ENCODE measurements around the gene PODN. TPM values are rescaled to one million over a fixed set of nuclear protein-coding genes. Genes with fewer than 3 reads are reported as not detected.

Gene PODN
- total RNA-seq, 1 experiment from 2014 or later = not detected

GRCh38 chr1:53065391-53065790, 3.4 kb downstream of the PODN start:
- Histone ChIP-seq H3K4me3 (ENCODE audit: insufficient read depth, low read depth, low read length) (no peak overlapping the region), H3K27me3 (ENCODE audit: control insufficient read depth, insufficient read depth, low read length) (peaks cover 45% of the 10 kb centered on the region), H3K36me3 (replicated peaks; ENCODE audit: control insufficient read depth, insufficient read depth, low read length) (no peaks in the 10 kb centered on the region)
- DNase-seq = peak; percentile 45

DNA sequence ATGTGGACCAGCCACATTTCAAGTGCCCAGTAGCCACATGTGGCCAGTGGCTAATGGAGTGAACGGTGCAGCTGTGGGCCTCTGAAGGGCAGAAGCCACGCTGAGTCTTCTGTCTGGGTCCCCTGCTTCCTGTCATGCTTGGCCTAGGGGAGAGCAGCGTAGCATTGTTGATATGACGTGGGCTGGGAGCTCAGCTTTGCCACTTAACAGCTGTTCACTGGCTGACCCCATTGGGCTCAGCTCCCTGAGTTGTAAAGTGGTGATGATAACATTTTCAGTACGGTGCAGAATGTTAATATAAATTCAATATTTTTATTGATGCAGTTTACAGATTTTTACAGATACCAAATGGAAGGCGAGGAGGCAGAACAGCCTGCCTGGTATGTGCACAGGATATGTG, 4.5 kb downstream of the PODN start:
- peak; percentile 16 for DNase-seq
- Histone ChIP-seq H3K4me3 (ENCODE audit: insufficient read depth, low read depth, low read length) (no peak overlapping the region), H3K36me3 (replicated peaks; ENCODE audit: control insufficient read depth, insufficient read depth, low read length) (no peaks in the 10 kb centered on the region), H3K27me3 (ENCODE audit: control insufficient read depth, insufficient read depth, low read length) (peaks cover 34% of the 10 kb centered on the region)

DNA sequence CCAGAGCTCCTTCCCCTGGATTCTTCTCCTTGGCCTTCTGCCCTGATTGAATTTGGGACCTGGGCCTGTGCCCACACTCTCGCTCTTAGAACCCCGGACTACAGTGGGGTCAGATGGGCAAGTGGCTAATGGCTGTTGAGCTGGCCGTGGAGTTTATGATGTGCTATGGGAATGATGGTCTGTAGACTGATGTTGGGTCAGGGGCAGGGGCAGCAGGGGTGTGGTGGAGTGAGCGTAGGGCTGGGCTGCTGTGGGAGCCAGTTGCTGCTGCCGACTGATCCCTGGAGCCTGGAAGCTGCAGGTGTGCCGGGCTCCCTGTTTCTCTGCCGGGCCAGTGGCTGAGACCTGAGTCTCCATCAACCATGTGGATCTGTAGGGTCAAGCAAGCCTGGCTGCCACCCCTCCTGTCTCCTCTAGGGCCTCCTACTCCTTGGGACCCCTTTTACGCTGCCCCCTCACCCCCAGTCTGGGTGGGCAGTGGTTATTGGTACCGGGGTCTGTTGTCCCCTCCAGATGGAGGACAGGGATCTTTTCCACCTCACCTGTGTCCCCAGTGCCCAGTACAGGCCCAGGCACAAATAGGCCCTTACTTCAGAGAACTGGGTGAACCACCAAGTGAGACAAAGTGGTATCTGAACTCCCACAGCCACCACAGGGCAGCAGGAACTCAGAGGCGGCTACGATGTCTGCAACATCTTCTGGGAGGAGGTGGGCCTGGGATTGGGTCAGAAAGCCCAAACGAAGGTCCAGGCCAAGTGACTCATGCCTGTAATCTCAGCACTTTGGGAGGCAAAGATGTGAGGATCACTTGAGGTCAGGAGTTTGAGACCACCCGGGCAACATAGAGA, 5.1 kb downstream of the PODN start:
- Histone ChIP-seq H3K4me3 (ENCODE audit: insufficient read depth, low read depth, low read length) (no peak overlapping the region), H3K27me3 (ENCODE audit: control insufficient read depth, insufficient read depth, low read length) (peaks cover 28% of the 10 kb centered on the region), H3K36me3 (replicated peaks; ENCODE audit: control insufficient read depth, insufficient read depth, low read length) (no peaks in the 10 kb centered on the region)
- DNase-seq = peak; percentile 37

DNA sequence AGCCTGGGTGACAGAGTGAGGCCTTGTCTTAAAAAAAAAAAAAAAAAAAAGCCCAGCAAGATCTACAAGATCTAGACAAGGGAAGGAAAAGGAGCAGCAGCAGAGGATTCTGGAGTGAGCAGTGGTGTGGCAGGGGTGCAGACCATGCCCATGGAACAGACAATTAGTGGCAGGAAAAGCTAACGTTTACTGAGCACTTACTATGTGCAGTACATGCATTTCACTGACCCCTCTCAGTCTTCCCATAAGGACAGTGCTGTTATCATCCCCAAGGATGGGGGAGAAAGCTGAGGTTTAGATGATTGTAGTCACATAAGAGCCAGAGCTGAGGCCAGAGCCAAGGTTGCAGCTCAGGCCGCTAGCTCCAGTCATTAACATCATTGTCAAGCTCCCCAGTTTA, 5.9 kb downstream of the PODN start:
- peaks cover 20% of the 10 kb centered on the region for H3K27me3 ChIP-seq (ENCODE audit: control insufficient read depth, insufficient read depth, low read length)

GRCh38 chr1:53068314-53069099, 6.5 kb downstream of the PODN start:
- Histone ChIP-seq H3K4me3 (ENCODE audit: insufficient read depth, low read depth, low read length) (no peak overlapping the region), H3K27me3 (ENCODE audit: control insufficient read depth, insufficient read depth, low read length) (peaks cover 14% of the 10 kb centered on the region), H3K36me3 (replicated peaks; ENCODE audit: control insufficient read depth, insufficient read depth, low read length) (no peaks in the 10 kb centered on the region)
- DNase-seq = peak; percentile 30

More for the DNA sequence above, 5.9 kb downstream of the PODN start:
- H3K36me3 ChIP-seq (replicated peaks; ENCODE audit: control insufficient read depth, insufficient read depth, low read length) = no peaks in the 10 kb centered on the region
- no peak for DNase-seq
- H3K4me3 ChIP-seq (ENCODE audit: insufficient read depth, low read depth, low read length) = no peak overlapping the region

- Histone ChIP-seq H3K4me3 (ENCODE audit: insufficient read depth, low read depth, low read length) (no peak overlapping the region), H3K27me3 (ENCODE audit: control insufficient read depth, insufficient read depth, low read length) (peaks cover 6% of the 10 kb centered on the region), H3K36me3 (replicated peaks; ENCODE audit: control insufficient read depth, insufficient read depth, low read length) (no peaks in the 10 kb centered on the region)
- DNase-seq = no peak
Measured at GRCh38 chr1:53069265-53069662, 7.3 kb downstream of the PODN start.

DNA sequence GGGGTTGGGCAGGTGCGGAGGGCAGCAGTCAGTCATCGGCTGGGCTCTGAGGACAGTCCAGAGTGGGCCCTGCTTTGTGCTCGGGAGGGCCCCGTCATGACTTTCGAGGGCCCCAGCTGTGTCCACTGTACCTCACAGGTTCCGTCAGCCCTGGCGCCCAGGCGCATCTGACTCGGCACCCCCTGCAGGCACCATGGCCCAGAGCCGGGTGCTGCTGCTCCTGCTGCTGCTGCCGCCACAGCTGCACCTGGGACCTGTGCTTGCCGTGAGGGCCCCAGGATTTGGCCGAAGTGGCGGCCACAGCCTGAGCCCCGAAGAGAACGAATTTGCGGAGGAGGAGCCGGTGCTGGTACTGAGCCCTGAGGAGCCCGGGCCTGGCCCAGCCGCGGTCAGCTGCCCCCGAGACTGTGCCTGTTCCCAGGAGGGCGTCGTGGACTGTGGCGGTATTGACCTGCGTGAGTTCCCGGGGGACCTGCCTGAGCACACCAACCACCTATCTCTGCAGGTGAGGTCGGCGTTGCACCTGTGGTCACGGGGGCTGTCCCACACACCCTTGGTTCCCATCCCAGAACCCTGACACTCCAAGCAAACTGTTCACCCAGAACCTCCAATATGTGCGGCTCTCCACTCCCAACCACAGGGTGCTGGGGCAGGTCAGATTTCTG, 7.8 kb downstream of the PODN start:
- peak; percentile 73 for DNase-seq
- Histone ChIP-seq H3K36me3 (replicated peaks; ENCODE audit: control insufficient read depth, insufficient read depth, low read length) (no peaks in the 10 kb centered on the region), H3K27me3 (ENCODE audit: control insufficient read depth, insufficient read depth, low read length) (peaks cover 1% of the 10 kb centered on the region; the same call in 1 of the 2 replicates), H3K4me3 (ENCODE audit: insufficient read depth, low read depth, low read length) (no peak overlapping the region)

GRCh38 chr1:53070621-53071020, 8.6 kb downstream of the PODN start:
- H3K27me3 ChIP-seq (ENCODE audit: control insufficient read depth, insufficient read depth, low read length) = no peaks in the 10 kb centered on the region; the same call in 1 of the 2 replicates
- no peaks in the 10 kb centered on the region for H3K36me3 ChIP-seq (replicated peaks; ENCODE audit: control insufficient read depth, insufficient read depth, low read length)
- peak; percentile 48 for DNase-seq
- no peak overlapping the region for H3K4me3 ChIP-seq (ENCODE audit: insufficient read depth, low read depth, low read length)

DNA sequence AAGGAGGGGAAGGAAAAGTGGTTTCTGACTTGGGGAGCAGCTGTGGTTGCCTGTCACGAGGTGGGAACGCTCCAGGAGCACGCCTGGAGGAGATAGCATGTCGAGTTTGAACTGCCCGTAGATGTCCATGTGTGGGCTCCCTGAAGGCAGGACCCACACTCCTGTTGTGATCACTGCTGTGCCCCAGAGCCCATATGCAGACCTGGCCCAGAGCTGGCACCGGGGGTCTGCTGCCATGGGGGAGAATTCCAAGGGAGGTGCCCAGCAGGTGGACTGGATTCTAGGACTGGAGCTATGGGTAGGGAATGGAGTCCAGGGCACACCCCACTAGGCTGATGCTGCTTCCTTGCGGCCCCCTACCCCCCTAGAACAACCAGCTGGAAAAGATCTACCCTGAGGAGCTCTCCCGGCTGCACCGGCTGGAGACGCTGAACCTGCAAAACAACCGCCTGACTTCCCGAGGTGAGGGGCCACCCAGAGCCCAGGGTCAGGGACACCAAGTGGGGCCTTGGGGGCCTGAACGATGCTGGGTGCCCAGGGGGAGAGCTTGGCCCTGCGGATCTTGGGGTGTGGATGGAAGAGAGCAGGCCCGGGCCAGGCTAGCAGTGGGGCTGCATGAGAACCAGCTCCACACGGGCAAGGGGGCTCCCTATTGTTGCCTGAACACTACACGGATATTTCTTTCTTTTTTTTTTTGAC, 9.3 kb downstream of the PODN start:
- H3K4me3 ChIP-seq (ENCODE audit: insufficient read depth, low read depth, low read length) = no peak overlapping the region
- peak; percentile 48 for DNase-seq

DNA sequence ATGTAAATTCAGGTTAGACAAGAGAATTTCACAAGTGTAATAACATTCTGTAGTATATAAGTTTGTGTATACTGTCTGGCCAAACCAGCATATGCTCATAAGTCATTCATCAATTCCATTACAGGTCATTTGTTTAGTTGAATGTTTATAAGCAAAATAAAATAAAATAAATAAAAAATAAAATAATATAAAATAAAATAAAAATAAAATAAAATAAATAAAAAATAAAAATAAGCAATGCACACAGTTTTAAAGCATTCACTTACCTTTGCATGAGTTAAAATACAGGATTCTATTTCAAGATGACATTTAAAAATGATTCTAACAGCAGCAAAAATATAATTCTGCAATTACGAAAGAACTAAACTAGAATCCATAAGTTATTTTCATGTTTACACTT, 9.9 kb downstream of the PODN start:
- no peaks in the 10 kb centered on the region for H3K36me3 ChIP-seq (replicated peaks; ENCODE audit: control insufficient read depth, insufficient read depth, low read length)
- no peaks in the 10 kb centered on the region; the same call in 1 of the 2 replicates for H3K27me3 ChIP-seq (ENCODE audit: control insufficient read depth, insufficient read depth, low read length)
- DNase-seq = no peak
- no peak overlapping the region for H3K4me3 ChIP-seq (ENCODE audit: insufficient read depth, low read depth, low read length)

More for the DNA sequence above, 9.3 kb downstream of the PODN start:
- no peaks in the 10 kb centered on the region; the same call in 1 of the 2 replicates for H3K27me3 ChIP-seq (ENCODE audit: control insufficient read depth, insufficient read depth, low read length)
- no peaks in the 10 kb centered on the region for H3K36me3 ChIP-seq (replicated peaks; ENCODE audit: control insufficient read depth, insufficient read depth, low read length)

DNA sequence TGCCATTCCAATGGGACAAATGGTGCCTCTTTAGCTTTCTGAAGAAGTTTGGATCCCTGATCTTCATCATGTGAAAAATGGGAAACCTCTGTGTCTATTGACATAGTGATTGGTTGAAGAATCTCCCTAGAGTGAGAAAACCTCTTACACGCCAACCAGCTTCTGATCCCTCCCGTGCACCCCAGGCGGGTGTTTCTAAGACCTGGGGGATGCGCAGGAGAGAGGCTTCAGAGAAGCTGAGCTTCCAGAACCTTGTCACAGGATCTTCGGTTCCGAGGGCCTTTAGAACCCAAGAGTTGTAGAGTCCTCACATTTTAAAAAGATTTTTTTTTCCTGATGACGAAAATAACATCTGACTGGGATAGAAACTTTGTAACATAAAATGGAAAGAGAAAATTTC, 11.3 kb downstream of the PODN start:
- DNase-seq = peak; percentile 30
- H3K27me3 ChIP-seq (ENCODE audit: control insufficient read depth, insufficient read depth, low read length) = no peaks in the 10 kb centered on the region; the same call in 1 of the 2 replicates
- H3K4me3 ChIP-seq (ENCODE audit: insufficient read depth, low read depth, low read length) = no peak overlapping the region
- no peaks in the 10 kb centered on the region for H3K36me3 ChIP-seq (replicated peaks; ENCODE audit: control insufficient read depth, insufficient read depth, low read length)

DNA sequence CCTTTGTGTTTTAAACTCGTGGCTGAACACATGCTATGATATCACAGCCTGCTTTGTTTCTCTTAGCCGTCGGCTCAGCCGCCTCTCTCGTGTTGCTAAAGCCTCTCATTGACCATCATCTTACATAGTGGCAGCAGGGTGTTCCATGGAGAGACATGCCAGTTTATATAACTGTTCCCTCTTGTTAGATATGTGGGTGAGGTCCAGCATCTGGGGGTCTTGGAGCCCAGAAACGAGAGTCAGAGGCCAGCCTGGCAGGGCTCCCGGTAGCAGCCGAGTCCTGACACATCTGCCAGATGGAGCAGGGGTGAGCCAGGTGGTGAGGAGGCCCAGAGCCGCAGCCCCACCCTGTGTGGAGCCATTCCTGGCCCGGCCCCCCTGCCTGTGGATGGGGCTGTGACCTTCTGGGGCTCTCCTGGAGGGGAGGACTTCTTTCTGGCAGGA, 11.9 kb downstream of the PODN start:
- peak; percentile 52 for DNase-seq

DNA sequence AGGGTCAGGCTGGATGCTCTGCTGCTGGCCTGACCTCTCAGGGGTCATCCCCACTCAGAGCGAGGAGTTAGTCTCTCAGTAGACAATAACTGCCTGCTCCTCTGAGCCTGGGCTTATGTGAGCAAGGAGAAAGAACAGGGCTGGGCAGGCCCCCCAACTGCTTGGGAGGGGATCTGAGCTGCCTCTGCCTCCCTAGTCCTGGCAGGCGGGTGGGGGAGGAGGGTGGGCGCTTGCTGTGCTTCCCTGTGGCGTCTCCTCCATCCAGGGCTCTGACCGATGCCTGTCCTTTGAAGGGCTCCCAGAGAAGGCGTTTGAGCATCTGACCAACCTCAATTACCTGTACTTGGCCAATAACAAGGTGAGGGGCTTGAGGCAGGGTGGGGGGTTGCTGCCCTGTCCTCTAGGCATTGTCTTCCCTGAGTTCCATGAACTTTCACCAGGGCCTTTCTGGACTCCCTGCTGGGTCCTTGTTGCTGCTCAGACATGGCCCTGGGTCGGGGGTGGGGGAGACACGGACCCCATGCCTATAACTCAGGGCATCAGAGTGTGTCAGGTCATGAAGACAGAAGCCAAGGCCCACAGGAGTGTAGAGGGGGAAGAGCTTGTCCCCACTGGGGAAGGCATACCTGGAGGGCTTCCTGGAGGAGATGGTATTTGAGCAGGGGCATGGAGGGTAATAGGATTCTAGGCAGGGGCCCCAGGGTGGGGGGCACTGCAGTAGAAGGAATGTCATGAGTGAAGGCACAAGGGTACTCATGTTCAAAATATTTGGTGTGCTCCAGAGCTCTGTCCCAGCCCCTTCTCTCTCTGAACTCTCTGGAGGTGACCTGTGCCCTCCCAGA, 12.5 kb downstream of the PODN start:
- no peaks in the 10 kb centered on the region; the same call in 1 of the 2 replicates for H3K27me3 ChIP-seq (ENCODE audit: control insufficient read depth, insufficient read depth, low read length)
- no peak overlapping the region for H3K4me3 ChIP-seq (ENCODE audit: insufficient read depth, low read depth, low read length)
- DNase-seq = peak; percentile 53
- H3K36me3 ChIP-seq (replicated peaks; ENCODE audit: control insufficient read depth, insufficient read depth, low read length) = no peaks in the 10 kb centered on the region

More for the DNA sequence above, 11.9 kb downstream of the PODN start:
- no peaks in the 10 kb centered on the region for H3K36me3 ChIP-seq (replicated peaks; ENCODE audit: control insufficient read depth, insufficient read depth, low read length)
- no peaks in the 10 kb centered on the region; the same call in 1 of the 2 replicates for H3K27me3 ChIP-seq (ENCODE audit: control insufficient read depth, insufficient read depth, low read length)
- H3K4me3 ChIP-seq (ENCODE audit: insufficient read depth, low read depth, low read length) = no peak overlapping the region

All from H7 (cell line).